Measurements from ENCODE around the gene SUPT3H. TPM values are rescaled to one million over a fixed set of nuclear protein-coding genes. Genes with fewer than 3 reads are reported as not detected.
"Not testable (repeated sequence)": the region's sequence is repeated elsewhere in the genome, so short reads cannot be mapped to it uniquely, and the experiment has no call there.

The SUPT3H gene
- total RNA-seq, 1 experiment from 2014 or later = 10.3 TPM

DNA sequence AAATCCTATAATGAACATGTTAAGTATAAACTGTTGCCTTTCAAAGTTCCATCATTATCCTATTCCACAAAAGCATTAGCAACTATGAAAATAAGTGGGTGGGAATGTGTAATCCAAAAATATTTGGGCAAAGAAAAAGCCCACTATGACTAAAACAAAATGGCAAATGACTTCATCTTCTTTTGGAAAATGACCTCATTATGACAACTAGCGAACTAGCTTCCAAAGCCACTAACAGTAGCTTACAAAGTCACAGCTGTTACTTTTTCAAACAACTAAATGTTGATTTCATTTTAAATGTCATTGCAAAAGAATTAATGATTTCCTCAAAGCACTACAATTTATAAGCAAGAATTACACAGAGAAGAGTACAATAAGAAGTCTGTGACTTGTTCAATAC is 99.4 kb downstream of the SUPT3H start:
- no peak for DNase-seq
- Mint-ChIP-seq H3K27ac (ENCODE audit: unreplicated experiment) (no peak overlapping the region), H3K4me1 (ENCODE audit: low read depth, unreplicated experiment) (no peaks in the 10 kb centered on the region), H3K4me3 (ENCODE audit: low read depth, unreplicated experiment) (no peak overlapping the region), H3K9me3 (ENCODE audit: low read depth, unreplicated experiment) (peaks cover 8% of the 10 kb centered on the region), H3K27me3 (ENCODE audit: unreplicated experiment) (no peaks in the 10 kb centered on the region), H3K36me3 (ENCODE audit: insufficient read depth, unreplicated experiment) (no peaks in the 10 kb centered on the region)
- CTCF ChIA-PET = no interaction called here
- no TSS peak for BruUV-seq (replicated peaks)
- TF ChIP-seq, protein P1, sequence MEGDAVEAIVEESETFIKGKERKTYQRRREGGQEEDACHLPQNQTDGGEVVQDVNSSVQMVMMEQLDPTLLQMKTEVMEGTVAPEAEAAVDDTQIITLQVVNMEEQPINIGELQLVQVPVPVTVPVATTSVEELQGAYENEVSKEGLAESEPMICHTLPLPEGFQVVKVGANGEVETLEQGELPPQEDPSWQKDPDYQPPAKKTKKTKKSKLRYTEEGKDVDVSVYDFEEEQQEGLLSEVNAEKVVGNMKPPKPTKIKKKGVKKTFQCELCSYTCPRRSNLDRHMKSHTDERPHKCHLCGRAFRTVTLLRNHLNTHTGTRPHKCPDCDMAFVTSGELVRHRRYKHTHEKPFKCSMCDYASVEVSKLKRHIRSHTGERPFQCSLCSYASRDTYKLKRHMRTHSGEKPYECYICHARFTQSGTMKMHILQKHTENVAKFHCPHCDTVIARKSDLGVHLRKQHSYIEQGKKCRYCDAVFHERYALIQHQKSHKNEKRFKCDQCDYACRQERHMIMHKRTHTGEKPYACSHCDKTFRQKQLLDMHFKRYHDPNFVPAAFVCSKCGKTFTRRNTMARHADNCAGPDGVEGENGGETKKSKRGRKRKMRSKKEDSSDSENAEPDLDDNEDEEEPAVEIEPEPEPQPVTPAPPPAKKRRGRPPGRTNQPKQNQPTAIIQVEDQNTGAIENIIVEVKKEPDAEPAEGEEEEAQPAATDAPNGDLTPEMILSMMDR (IDR thresholded peaks at IDR 0.05; ENCODE audit: unreplicated experiment) = no peak
- intact Hi-C loops (cut with micrococcal nuclease; ENCODE audit: unreplicated experiment) = no loop called here

- CTCF ChIA-PET; H3K36me3 Mint-ChIP-seq (ENCODE audit: insufficient read depth, unreplicated experiment); H3K4me1 Mint-ChIP-seq (ENCODE audit: low read depth, unreplicated experiment); H3K9me3 Mint-ChIP-seq (ENCODE audit: low read depth, unreplicated experiment); DNase-seq; H3K27me3 Mint-ChIP-seq (ENCODE audit: unreplicated experiment); H3K4me3 Mint-ChIP-seq (ENCODE audit: low read depth, unreplicated experiment); intact Hi-C loops (cut with micrococcal nuclease; ENCODE audit: unreplicated experiment); H3K27ac Mint-ChIP-seq (ENCODE audit: unreplicated experiment); BruUV-seq (replicated peaks): not testable (repeated sequence)
Measured at GRCh38 chr6:45277741-45278140, 100.0 kb downstream of the SUPT3H start.

GRCh38 chr6:45275358-45275757 is 102.4 kb downstream of the SUPT3H start:
- peaks cover 7% of the 10 kb centered on the region for H3K9me3 Mint-ChIP-seq (ENCODE audit: low read depth, unreplicated experiment)
- no TSS peak for BruUV-seq (replicated peaks)
- CTCF ChIA-PET = no interaction called here

DNA sequence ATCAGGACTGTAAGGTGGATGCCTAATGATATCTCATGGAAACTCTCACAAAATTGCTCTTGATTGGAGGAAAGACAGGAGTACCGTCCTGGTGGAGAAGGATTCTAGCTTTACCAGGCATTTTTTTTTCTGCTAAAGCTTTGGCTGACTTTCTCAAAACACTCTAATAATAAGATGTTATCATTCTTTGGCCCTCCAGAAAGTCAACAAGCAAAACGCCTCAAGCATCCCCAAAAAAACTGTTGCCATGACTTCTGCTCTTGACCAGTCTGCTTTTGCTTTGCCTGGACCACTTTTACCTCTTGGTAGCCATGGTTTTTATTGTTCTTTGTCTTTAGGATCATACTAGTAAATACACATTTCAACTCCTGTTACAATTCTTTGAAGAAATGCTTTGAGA is 105.1 kb downstream of the SUPT3H start:
- Mint-ChIP-seq H3K9me3 (ENCODE audit: low read depth, unreplicated experiment) (peaks cover 7% of the 10 kb centered on the region), H3K27ac (ENCODE audit: unreplicated experiment) (no peak overlapping the region), H3K4me1 (ENCODE audit: low read depth, unreplicated experiment) (no peaks in the 10 kb centered on the region), H3K36me3 (ENCODE audit: insufficient read depth, unreplicated experiment) (no peaks in the 10 kb centered on the region), H3K27me3 (ENCODE audit: unreplicated experiment) (no peaks in the 10 kb centered on the region), H3K4me3 (ENCODE audit: low read depth, unreplicated experiment) (no peak overlapping the region)
- TF ChIP-seq, protein P1 (IDR thresholded peaks at IDR 0.05; ENCODE audit: unreplicated experiment) = no peak
- CTCF ChIA-PET = no interaction called here
- BruUV-seq (replicated peaks) = no TSS peak
- intact Hi-C loops (cut with micrococcal nuclease; ENCODE audit: unreplicated experiment) = no loop called here
- no peak for DNase-seq

More at GRCh38 chr6:45275358-45275757, 102.4 kb downstream of the SUPT3H start:
- intact Hi-C loops (cut with micrococcal nuclease; ENCODE audit: unreplicated experiment) = no loop called here
- no peak overlapping the region for H3K4me3 Mint-ChIP-seq (ENCODE audit: low read depth, unreplicated experiment)
- H3K27me3 Mint-ChIP-seq (ENCODE audit: unreplicated experiment) = no peaks in the 10 kb centered on the region
- H3K36me3 Mint-ChIP-seq (ENCODE audit: insufficient read depth, unreplicated experiment) = no peaks in the 10 kb centered on the region
- no peak for DNase-seq
- no peak overlapping the region for H3K27ac Mint-ChIP-seq (ENCODE audit: unreplicated experiment)
- TF ChIP-seq, protein P1 (IDR thresholded peaks at IDR 0.05; ENCODE audit: unreplicated experiment) = no peak
- no peaks in the 10 kb centered on the region for H3K4me1 Mint-ChIP-seq (ENCODE audit: low read depth, unreplicated experiment)

GRCh38 chr6:45265246-45265645 is 112.5 kb downstream of the SUPT3H start:
- no peaks in the 10 kb centered on the region for H3K27me3 Mint-ChIP-seq (ENCODE audit: unreplicated experiment)
- intact Hi-C loops (cut with micrococcal nuclease; ENCODE audit: unreplicated experiment) = no loop called here
- H3K36me3 Mint-ChIP-seq (ENCODE audit: insufficient read depth, unreplicated experiment) = no peaks in the 10 kb centered on the region
- no peaks in the 10 kb centered on the region for H3K9me3 Mint-ChIP-seq (ENCODE audit: low read depth, unreplicated experiment)
- no TSS peak for BruUV-seq (replicated peaks)
- no peak for DNase-seq
- H3K4me3 Mint-ChIP-seq (ENCODE audit: low read depth, unreplicated experiment) = no peak overlapping the region
- TF ChIP-seq, protein P1 (IDR thresholded peaks at IDR 0.05; ENCODE audit: unreplicated experiment) = no peak
- CTCF ChIA-PET = interaction anchor here (0.7 kb wide), 1 partner anchor 115 kb away, joined by 3 read pairs; no protein-coding TSS in a partner anchor
- peaks cover 9% of the 10 kb centered on the region for H3K4me1 Mint-ChIP-seq (ENCODE audit: low read depth, unreplicated experiment)
- no peak overlapping the region for H3K27ac Mint-ChIP-seq (ENCODE audit: unreplicated experiment)

All from Calu3 (cell line).